HG02870 (cell line): ENCODE data around the gene PEX16.
"Not testable (repeated sequence)": the region's sequence is repeated elsewhere in the genome, so short reads cannot be mapped to it uniquely, and the experiment has no call there.

Source experiments
- ATAC-seq: cut with Tn5 transposase; IDR thresholded peaks from one replicate; pipeline ENCODE4 v1.9.1; 2021; ENCODE audit warnings: mild to moderate bottlenecking, moderate library complexity; ENCODE audit not compliant: unreplicated experiment

Gene PEX16

DNA sequence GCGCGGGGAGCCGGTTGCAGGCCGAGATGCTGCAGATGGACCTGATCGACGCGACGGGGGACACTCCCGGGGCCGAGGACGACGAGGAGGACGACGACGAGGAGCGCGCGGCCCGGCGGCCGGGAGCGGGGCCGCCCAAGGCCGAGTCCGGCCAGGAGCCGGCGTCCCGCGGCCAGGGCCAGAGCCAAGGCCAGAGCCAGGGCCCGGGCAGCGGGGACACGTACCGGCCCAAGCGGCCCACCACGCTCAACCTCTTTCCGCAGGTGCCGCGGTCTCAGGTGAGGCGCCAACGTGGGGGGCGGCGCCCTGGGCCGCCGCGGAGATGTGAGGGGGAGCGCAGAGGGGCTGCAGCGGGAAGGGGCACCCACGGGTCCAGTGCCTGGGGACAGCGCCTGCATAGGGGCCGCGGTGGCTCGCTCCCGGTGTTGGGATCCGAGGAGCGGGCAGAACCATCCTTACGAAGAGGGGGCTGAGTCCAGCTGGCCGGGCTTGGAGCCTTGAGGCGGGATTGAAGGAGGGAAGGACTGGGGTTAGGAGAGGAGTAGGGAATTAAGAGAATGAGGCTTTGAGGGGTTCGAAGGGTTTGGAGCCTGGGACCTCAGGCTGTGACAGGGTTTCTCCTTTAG is 17.4 kb downstream of the PEX16 start:
- not testable (repeated sequence) for ATAC-seq

DNA sequence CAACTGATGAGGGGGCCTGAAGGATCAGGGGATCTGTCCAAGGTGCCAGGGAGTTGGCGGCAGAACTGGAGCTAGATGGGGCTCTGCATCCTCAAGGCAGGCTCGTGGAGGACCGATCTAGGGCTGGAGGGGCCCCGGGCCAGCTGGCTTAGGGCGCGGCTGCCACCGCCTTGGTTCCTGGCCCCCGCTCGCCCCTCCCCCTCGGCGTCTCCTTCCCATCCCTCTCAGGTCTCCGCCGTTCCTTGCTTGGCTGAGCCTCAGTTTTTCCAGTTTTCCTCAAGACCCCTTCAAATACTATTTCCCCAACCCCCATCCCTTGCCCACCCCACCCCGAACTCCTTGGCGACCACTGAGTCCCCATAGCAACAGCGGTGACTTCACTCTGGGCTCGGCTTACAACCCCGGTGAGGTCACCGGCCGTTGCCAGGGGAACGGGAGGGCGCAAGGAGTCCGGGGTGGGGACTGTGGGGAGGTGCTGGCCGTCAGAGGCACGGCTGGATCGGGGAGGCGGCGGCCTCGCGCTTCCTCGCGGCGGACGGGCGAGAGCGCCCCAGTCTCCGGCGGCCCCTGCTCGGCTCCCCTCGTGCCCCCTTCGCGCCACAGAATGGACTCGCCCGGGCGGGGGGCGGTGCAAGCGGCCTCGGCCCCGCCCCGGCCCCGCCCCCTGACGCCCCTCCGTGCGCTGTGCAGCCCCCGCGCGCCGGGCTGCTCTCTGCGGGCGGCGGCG is 18.1 kb downstream of the PEX16 start:
- ATAC-seq = peak; percentile 67

DNA sequence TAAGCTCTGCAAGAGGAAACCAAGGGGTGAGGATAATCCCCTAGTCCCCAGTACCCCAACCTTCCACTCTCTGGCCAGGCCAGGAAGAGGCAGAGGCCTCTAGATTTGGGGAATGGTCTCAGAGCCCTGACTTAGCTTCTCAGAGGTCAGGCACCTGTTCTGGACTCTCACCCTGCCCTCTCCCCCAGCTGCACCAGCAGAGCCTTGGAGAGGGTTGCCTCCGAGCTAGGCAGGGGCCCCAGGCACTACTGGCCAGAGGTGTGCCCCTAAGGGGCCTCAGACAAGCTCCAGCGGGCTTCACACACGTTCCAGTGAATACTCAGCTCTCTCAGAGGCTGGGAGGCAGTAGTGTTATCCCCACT is 18.6 kb downstream of the PEX16 start:
- no peak for ATAC-seq

DNA sequence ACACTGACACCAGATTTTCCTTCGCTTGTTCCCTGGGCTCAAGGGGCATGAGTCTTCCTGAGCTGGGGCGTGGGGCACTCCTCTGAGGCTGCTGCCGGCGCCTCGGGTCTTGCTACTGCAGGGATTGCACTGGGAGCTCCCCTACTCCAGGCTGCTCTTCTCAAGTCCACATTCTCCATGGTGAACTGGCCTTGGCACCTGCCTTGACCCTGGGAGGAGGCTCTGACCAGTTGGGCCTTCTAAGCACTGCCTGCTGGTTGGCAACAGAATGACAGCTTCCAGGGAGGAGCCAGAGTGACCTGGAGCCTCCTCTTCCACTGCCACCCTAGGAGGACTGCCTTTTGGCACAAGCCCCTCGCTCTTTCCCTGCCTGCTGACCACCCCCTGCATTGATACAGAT is 20.1 kb downstream of the PEX16 start:
- ATAC-seq = no peak

DNA sequence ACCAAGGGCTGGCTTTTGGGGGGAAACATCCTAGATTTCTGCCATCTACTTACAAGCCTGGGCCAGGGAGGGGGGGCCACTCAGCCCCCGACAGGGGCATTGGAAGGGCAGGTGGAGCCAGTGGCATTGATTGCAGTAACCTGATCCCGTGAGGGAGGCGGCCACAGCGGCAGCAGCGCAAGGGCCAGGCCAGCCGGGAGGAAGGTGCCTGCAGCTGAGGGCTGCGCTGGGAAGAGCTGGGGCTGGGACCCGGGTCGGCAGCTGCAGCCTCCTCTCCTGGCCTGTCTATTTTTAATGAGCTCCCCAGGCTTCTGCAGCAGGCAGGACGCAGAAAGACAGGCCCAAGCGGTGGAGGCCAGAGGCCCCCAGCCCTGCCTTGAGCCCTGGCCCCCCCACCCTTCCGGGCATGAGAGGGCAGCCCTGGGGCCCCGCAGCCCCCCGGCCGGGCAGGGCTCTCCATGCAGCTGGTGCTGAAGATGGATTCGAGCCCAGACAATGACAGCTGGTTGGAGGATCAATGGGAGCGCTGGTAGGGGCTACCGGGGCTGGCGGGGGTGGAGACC is 21.2 kb downstream of the PEX16 start:
- ATAC-seq = no peak

DNA sequence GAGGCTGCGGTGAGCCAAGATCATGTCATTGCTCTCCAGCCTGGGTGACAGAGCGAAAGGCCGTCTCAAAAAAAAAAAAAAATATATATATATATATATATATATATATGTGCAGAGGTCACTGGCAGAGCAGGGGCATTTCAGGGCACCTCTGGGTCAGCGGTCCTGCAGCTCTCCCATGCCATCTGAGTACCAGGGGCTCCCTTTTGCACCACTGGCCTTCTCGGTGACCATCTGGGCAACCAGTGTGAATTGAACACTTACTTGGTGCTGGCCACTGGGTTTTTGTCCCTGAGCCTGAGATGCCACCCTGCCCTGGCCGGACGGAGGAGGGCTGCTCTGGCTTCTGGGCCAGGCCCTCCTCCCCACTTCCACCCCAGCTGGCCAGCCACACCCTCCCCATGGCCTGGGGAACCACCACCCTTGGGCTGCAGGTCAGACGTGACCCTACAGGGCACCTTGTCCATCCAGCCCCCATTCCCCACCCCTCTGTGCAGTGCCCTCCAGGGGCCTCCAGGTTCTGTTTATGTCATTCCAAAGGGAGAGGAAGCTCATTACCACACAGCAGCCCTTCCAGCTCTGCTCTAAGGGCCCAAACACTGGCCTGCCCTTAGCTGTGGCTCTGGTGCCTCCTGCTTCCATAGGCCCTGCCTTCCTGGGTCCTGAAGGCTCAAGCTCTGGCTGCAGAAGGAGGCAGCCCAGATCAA is 22.0 kb downstream of the PEX16 start:
- ATAC-seq = no peak

DNA sequence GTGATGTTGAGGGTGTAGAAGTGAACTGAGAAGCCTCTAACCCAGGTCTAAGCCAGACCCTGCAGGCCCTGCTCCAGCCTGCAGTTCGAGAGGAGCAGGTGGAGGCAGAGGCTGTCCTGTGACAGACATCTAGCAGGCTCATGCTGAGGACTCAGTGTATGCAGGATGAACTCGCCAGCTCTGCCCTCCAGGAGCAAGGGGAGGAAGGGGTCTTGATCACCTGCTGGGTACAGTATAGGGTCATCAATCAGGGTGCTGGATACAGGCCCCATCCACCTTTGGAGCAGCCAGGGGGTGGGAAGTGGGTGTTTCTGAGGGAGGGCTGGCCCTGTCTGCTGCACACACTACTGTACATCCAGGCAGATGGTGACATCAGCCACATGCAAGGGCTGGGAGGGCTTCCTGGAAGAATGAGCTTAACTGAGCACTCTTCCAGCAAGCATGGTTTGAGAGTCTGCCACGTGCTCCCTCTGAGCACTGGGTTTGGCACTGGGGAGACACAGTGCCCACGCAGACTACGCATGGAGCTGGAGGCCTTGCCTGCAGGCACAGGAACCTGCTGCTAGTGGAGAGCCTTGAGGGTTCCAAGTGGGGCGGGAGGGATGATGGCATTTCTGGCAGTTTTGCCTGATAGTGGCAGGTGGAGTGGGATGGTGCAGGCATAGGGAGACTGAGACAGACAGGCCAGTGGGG is 23.0 kb downstream of the PEX16 start:
- ATAC-seq = no peak

DNA sequence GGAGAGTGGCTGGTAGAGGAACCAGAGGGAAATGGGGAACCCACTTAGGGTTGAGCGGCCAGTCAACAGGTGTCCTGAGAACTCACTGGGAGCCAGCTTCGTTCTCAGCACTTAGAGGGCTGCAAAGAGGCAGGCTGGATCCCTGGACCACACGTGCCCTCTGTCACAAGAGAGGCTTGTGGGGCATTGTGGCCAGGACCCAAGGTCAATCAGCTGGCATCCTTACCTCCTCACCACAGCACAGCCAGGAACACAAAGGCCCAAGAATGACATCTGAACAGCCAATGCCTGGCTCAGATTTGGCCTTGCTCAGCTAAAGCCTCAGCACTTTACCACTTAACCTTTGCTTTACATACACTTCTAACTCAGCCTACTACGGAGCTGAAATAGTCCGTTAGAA is 24.8 kb downstream of the PEX16 start:
- no peak for ATAC-seq

DNA sequence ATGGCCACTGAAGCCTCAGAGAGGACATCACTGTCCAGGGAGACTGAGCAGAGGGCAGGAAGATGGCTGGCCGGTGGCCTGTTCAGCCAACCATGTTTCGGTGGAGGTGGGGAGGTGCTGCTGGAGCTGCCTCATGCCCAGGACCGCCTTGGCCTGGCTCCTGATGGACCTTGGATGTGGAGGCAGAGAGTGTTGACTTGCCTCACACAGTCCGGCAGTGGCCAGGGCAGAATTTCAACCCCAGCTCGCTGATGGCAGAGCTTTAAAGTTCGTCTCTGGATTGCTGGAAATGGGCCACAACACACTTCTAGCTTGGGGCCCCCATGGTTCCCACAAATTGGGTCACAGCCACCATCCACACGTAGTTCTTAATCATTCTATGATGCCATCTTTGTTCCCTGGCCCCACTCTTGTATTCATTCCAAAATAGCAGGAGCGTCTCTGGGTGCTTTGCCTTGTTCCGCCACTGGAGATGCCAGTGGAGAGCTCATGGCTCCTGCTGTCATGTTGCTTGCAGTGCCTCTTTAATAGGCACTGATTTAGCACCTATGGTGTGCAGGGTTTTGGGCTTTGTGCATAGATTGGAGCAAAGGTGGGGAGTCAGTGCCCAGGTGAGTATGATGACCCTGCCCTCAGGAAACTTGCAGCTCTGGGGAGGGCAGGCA is 26.7 kb downstream of the PEX16 start:
- no peak for ATAC-seq

DNA sequence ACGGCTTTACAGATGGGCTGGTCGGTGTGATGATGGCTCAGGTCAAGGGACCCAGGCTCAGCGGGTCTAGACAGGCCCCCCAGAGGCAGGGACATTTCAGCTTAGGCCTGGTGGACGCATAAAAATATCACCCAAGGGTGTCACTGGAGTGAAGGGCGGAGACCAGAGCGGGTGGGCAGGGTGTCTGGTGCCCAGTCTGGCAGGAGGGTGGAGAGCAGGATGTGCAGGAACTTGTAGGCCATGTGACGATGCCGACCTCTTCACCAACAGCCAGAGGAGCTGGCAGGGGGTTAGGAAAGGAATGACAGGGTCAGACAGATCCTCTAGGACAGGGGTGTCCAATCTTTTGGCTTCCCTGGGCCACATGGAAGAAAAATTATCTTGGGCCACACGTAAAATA is 27.7 kb downstream of the PEX16 start:
- ATAC-seq = no peak

DNA sequence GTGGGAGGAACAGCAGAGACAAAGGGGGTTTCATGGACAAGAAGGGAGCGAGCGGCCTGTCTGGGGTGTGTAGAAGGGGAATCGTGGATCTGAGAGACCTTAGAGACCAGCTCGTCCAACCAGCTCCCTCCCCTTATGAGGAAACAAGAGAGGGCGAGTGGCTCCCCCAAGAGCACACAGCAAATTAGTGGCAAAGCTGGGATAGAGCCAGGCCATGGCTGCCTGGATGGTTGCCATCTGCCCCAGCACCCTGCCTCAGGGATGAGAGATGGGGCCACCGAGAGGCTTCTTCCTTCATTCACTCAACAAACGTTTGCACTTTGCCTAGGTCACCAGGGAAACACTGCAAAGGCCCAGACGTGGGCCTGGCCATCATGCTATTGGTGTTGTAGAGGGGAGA is 28.1 kb downstream of the PEX16 start:
- ATAC-seq = no peak

DNA sequence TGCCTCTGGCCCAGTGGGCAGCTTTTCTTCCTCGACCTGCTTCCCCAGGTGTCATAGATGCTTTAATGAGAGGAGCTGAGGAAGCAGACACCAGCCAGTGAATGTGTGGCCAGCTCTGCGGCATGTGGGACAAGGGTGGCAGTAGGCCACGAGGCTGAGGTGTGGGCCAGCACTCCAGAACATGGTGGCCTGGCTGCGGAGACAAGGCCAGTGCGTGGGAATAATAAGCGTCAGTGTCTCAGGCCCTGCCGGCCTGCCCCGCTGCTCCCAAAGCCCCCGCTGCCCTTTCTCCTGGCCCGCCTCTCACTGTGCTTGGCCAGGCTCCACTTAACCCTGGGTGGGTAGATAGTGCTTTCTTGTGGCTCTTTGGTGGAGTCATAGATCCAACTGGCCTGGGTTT is 30.1 kb downstream of the PEX16 start:
- no peak for ATAC-seq

DNA sequence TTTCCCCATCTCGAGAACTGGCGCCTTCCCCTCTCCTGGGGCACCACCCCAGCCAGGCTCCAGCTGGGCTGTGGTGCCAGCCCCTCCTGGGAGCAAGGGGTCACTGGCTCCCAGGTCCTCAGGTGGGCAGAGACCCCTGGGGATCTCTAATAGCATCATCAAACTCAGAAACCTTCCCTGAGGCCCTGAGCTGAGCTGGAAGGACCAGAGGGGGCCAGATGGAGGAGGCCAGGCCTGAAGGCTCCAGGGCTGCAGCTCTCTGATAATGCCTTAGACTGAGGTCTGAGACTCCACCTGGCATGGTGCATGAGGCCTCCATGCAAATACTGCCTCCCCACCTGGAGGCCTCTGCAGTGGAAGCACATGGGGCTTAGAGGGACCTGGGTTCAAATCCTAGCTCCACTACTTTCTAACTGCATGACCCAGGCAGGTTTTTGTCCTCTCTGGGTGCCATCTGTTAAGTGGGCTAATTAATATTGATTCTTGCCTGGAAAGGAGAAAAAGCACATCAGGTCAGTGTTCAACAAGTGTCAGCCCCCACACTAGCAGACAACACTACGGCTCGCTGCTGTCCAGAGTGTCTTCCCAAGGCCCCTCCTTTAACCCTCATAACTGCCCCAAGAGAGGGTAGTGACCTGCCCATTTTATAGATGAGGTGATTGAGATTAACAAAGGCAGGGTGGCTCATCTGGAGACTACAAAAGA is 30.7 kb downstream of the PEX16 start:
- no peak for ATAC-seq

DNA sequence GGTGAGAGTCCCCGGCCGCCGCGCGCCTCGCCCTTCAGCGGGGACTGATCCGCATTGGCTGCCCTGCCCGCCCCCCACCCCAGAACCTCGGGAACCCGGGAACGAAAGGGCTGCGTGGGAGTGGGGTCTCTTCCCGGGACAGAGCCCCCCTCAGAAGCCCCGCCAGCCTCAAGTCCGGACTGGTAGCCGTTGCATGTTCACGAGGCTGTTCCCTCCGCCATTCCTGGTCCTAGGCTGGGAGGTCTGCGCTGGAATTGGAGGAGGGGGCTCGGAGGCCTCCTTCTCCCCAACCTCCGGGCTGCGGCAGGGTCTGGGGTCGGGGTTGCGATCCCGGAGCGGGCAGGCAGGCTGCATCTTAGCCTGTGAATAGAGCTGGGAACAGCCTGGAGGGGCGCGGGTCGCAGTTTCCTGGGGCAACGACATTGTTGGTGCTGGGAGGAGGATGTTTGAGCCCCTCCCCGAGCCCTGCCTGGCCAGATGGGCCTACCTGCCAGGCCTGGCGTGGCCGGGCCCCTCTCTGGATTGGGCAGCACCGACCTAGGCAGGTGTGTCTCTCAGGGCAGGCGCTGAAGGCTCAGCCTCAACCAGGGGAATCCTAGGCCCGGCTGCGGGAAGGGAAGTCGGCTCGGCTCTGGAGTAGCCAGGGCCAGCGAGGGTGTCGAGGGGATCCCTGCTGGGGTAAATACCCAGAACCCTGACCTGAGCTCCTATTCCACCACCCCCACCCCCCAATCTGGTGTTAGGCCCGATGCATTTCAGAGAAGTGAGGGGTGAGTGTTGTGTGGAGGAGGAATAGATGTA is 31.6 kb downstream of the PEX16 start:
- no peak for ATAC-seq

DNA sequence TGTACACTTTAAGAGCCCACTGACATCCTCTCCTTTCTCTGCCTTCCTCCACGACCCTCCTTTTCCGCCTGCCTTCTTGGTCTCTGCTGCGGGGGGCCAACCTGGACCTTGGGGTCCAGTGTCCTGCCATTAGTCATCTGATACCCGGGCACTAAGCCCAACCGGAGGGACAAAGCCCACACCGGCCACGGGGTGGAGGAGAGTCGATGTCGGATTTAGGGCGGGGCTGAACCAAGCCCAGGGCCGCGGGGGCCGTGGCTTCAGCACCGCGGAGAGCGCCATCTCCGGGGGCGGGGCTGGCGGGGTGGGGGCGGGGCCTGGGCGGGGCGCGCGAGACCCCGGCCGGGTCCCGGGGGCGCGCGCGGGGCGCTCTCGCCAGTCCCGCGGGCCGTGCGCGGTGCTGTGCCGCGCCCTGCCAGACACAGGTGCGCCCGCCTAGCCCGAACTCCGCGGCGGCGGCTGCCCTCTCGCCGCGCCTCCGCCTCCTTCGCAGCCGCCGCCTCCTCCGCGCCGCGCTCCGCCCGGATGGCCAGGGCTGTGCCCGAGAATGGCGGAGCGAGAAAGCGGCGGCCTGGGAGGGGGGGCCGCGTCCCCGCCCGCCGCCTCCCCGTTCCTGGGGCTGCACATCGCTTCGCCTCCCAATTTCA is 32.3 kb downstream of the PEX16 start, which contains the start of gene MAPK8IP1:
Gene MAPK8IP1, plus strand, starts transcription at position 378 of the 647 bp plus-strand sequence. Its CDS starts 170 bp downstream, at position 548.
- no peak for ATAC-seq

DNA sequence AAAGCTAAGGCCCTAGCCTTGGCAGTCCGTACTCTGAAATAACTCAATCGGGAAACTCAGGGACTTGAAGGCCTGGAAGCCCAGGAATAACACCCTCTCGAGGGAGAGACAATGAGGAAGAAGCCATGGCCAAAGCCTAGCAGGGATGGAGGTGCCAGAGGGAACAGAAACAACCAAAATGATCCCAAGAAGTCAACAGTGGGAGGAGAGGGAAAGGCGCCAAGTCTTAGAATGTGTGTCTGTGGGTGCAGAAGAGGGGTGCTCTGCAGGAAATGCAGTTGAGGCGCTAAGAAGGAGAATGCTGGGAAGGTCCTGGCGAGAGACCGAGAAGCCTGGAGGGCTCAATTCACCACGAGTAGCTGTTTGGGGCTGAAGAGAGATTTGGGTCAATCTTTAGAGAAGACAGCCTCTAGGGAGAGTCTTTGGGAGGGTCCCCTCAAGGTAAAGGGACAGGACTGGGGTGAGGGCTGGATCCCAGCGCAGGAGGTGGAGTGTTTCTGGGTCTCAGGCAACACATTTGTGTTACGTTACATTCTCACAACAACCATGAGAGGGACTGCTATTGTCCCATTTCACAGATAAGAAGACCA is 33.0 kb downstream of the PEX16 start:
- no peak for ATAC-seq

DNA sequence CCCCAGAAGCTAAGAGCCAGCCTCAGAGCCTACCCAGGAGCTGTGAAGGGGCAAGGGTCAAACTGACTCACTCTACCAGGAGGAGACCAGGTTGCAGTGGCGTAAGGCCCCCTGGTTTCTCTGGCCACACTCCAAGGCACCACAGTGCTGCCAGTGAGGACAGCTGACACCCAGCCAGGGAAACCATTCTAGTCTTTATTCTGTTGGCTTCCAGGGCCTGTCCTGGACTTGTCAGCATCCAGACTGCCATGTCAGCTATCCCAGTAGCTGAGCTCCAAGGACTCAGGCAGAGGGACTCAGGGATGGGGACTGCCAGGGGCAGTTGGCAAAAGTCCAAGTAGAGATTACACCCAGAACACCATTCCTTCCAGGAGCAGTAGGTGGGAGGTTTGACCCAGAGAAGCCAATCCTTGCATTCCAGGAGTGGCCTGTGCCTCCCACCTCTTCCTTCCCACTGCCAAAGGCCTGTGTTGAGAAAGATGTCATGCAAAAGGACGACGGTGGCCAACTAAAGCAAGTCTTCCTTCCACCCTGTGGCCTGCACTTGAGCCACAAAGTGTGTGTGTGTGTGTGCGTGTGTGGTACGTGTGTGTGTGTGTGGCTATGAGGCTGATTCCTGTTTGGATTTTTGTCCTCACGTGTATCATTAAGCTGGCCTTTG is 35.8 kb downstream of the PEX16 start:
- no peak for ATAC-seq
